ENCODE results near the gene TDRKH.

TDRKH gene, protein sequence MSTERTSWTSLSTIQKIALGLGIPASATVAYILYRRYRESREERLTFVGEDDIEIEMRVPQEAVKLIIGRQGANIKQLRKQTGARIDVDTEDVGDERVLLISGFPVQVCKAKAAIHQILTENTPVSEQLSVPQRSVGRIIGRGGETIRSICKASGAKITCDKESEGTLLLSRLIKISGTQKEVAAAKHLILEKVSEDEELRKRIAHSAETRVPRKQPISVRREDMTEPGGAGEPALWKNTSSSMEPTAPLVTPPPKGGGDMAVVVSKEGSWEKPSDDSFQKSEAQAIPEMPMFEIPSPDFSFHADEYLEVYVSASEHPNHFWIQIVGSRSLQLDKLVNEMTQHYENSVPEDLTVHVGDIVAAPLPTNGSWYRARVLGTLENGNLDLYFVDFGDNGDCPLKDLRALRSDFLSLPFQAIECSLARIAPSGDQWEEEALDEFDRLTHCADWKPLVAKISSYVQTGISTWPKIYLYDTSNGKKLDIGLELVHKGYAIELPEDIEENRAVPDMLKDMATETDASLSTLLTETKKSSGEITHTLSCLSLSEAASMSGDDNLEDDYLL

DNA sequence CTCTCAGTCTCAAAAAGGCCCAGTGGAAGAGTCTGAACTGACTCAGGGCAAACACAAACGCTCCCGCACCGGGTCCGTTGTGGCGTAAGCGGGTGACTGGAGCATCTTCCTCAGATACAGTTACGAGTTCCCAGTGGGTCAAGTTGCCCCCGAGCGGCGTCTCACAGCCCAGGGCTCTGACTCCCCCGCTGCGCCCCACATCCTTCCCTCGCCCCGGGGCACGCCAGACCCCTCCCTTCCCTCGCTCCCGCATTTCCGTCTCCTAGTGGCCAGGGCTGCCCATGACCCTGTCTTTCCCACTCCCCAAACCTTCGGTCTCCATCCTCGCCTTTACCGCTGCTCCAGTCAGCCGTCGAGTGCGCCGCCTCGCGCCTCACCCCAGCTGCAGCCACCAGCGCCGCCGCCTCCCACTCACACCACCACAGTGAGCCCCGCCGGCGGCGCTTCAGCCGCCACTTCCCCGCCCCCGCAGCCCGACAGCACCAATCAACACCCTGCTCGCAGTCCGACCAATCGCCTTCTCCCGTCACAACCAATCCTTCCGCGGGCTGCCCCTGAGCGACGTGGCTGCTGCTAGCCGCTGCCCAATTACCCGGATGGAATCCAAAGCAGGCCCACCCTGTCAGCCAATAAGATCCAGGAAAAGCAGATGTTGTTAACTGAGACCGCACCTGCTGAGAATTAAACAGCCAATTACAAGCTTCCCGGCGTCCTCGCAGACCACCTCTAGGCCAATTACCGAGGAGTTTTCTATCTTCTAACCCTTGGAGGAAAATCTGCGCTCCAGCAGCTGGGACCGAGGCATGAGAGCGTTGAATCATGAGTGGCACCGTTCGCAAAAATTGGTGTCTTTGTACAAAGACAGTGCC, at the start of gene TDRKH:
TSS of gene TDRKH (minus strand) at position 430 of the 869 bp plus-strand sequence. CDS start 7,478 bp downstream, outside the sequence.
- peak; percentile 96 for FAIRE-seq

DNA sequence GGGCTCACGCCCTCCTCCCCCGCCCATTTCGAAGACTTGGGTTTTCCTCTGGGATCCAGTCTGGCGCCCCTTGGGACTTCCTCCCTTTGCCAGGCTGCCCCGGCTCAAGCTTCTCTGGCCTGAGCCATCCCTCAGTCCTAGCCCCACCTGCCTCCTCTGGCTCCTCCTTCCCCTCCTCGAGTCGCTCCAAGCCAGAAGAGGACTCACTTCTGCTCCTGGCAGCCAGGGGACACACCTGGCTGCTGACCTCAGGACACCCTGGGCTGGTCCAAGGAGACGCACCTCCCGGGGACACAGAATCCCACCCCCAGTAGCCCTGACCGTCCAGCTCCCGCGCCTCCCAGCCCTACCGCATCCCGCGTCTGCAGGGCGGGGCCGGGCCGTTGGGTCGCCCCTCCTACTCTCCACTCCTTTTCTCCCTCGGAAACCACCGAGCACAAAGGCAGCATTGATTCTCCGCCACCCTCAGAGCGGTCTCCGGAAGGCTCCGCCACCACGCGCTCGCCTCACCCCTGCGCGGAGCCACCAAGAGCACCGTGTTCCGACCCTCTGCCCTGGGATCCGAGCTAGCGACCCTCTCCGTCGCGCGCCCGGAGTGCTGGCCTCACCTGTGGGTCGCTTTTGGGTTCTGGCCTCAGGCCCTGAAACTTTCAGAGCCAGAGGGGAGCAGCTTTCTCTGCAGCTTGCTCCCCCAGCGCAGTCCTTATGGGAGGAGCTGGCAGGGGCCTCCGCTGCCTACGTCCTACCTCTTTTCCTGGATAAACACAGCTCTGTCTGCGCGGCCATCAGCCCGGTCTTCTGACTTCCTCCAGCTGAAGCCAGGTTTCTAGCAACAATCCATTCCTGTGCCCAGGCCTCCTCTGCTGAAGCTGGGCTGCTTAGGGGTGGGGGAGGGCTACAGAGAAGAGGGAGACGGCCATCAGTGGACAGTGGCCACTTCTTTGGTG, 49.4 kb upstream of the TDRKH start, which contains the start of gene C2CD4D:
TSS of gene C2CD4D (minus strand) at position 364 of the 947 bp plus-strand sequence. CDS start 831 bp downstream, outside the sequence.
- no peak for FAIRE-seq

DNA sequence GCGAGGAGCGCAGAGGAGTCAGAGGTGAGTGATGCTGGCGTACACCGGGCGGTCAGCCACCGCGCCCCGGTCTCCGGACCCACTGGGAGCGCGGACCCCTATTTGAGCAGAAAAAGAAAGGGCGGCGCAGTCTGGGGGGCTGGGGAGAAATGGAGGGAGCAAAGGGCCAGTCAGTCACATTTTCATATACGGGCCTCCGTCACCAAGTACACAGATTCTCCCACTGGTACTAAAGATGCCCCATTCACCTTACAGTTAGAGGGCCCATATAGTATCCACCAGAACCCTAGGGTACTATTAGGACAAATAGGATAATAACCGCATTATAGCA, 48.7 kb upstream of the TDRKH start:
- no peak for FAIRE-seq

DNA sequence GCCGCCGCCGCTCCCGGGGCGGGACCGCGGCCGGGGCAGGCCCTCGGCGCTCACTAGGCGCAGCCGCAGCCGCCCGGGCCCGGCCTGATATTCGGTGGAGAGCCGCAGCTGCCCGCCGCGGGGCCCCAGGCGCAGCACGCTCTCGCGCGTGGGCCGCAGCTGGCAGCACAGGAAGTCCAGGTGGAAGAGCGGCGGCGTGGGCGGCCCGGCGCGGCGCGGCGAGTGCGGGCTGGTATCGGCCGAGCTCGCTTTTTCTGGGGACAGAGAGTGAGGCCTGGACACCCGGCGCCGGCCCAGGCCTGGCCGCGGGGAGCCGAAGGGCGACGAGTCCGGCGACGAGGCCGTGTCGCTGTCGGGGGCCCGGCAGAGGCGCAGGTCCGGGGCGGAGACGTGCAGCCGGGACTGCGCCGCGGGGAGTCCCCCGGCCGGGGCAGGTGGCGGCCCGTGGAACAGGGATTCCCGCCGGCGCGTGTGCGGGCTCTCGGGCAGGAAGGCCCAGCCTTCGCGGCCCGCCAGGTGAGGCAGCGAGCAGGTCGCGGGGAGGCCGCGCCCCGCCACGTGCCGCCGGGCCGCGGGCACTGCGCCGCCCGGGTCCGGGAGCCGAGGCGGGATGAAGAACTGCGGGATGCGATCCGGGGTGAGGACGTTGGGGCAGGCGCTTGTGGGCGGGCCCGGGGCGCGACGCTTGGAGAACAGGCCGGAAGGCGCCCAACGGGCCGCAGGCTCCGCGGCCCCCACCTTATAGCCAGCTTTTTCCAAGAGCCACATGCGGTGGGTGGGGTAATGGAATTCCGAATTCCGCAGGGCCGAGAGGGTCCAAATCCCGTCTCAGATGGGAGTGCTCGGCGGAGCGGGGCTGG, 48.2 kb upstream of the TDRKH start:
- FAIRE-seq = no peak

DNA sequence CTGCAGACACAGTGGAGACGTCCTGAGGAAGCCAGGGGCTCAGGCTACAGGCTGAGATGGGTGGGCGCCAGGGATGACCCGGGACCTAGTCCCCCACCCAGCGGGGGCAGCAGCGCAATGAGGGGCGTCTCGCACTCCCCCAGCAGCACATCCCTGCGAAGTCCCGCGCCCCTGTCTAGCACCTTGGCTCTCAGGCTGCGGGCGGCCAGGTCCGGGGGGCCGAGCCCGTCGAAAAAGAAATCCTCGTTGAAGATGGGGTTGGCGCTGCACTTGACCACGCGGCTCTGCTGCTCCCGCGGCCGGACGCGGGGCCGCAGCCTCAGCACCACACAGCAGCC, 47.6 kb upstream of the TDRKH start:
- no peak for FAIRE-seq

DNA sequence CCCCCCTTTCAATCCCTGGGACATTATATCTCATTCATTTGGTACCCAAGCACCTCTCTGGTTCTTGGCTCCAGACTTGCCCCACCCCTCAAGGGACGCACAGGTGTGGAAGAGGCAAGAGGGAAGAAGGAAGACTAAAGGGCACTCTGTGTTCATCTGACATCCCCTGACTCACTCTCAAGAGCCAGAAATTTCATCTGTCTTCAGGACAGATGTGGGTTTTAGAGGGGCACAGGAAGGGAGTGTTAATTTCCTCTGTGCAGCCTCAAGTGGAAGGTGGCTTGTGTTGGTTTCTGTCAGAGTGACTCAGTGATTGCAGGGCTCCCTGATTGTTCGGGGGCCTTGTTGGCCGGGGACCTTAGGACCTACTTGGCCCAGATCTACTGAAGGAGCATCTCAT, 46.9 kb upstream of the TDRKH start:
- no peak for FAIRE-seq

DNA sequence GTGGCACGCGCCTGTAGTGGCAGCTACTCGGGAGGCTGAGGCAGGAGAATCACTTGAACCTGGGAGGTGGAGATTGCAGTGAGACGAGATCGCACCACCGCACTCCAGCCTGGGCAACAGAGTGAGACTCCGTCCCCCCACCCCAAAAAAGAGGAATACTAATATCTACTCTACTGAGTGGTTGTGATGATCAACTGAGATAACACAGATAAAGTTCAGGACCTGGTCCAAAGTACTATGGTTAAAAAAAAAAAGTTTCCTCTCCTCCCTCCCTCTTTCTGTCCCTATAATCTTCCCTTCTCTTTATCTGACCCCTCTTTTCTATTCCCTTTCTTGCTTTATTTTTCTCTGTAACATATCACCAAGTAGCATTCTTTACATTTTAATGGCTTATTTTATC, 45.3 kb upstream of the TDRKH start:
- FAIRE-seq = no peak

DNA sequence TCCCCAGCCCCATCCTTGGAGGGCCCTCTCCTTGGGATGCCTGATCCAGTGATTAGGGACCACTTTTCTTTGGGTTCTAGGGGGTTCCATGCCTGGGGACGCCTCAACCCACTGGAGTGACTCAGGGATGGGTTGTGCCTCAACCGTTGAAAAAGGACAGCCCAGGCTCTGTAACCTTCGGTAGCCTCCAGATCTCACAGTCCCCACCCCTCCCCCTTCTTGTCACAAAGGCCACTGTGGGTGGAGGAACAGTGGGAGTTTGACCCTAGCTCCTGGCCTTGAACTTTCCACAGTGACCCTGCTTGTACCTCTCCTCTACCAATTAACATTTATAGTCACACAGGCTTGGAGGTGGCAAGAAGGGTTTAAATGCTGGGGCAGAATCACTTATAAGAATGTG, 43.9 kb upstream of the TDRKH start:
- no peak for FAIRE-seq

DNA sequence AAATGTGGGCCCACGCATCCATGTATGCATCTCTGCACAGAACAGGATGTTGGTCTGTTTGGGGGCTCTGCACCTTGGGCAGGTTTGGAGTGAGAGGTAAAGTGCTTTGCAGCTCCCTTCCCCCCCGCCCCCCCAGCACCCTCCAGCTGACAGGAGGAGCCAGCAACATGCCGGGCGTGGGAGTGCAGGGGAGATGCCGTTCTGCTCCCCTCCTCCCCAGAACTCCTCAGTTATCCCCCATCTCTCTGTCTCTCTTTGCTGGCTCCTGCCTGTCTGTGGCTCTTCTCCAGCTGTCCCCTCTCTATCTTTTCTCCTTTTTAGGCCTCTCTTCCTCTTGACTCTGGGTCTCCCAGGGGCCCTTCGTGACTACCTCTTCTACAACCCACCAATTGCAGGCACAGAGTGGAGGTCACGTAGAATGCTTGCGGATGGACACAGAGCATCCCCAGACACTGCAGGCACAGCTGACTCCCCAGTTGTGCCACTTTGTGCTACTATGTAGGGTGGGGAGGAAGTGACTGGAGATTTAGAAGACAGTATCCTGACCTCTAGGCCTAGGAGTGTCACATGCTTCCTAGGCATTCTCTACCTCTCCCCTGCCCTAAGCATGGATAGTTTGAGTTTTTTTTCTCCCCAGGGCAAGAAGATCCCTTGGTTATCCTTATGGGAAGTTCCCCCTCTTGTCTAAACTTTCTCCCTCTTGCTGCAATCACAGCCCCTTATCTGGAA, 43.0 kb upstream of the TDRKH start:
- FAIRE-seq = no peak

DNA sequence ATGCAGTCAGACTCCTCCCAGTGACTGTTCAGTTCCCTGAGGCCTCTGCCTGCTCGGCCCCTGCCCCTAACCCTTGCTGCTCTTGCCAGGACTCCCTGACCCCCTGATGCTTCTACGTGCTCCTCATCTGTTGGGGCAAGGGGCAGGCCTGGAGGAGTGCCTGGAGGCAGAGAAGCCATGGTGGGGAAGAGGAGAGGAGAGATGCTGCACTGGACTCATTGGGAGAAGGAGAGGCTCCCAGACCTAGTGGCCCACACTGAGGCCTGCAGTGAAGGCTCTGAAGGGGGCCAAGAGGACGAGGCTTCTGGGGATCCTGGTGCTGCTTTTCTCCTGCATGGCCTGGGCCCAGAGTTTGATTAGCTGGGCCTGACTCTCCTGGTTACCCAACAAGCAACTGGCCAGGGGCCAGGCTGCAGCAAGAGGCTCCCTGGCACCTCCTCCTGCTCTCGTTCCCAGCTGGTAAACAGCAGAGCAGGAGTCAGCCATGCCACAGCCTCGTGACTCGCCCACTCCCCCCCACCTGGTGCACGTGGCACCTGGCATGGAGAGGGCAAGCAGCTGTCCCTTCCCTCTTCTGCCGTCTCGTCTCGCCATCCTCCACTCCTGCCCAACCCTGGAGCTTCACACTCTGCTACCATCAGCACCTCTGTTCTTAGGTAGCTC, 42.1 kb upstream of the TDRKH start:
- FAIRE-seq = no peak

DNA sequence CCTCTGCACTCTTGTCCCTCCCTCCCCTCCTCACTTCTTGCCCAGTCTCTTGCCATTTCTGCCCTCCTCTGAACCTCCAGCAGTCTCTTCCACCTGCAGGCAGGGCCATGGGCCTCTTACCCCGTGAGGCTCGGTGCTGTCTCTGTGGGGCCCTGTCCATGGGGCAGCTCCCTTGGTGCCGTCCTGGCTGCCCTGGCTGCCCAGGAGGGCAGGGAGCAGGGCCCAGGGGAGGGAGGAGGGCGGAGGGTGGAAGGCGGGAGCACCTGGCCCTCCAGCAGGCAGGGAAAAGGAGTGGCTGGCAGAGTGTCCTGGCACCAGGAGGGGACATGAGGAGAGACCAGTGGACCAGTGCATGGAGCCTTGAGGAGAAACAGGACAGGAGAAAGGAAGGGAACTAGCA, 41.3 kb upstream of the TDRKH start, which contains the start of gene RORC:
TSS of gene RORC (minus strand) at position 198 of the 400 bp plus-strand sequence. CDS start at position 160, 38 bp downstream.
- FAIRE-seq = no peak

DNA sequence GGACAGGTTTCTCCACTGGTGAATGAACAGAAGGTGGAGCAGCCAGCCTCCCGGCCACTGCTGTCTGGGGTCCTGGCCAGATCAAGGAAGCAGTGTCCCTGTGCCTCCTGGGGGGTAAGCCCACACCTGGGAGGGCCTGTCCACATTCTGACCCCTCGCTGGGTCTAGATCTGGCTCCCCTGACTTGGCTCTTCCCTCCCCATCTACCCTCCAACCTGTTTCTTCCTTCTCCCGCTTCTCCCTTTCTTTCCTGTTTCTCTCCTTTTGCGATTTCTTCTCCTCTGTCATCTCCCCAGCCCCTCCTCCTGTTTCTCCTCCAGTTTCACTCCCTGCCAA, 40.9 kb upstream of the TDRKH start:
- no peak for FAIRE-seq

DNA sequence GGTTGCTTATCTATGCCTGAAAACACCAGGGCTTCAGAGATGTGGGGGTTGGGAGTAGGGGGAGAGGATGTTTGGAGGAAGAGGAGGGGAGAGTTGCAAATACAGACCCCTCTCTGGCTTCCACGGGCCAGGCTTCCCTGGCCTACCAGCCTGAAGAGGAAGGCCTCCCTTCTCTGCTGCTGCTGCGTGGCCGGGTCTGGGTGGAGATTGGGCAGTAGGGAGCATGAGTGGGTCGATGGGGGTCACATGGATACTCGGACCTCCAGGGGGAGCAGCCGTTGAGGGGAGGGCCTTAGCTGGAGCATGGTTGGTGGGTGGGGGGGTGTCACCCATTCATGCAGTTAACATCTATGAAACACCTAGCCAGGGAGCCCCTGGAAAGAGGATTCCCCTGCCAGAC, 39.8 kb upstream of the TDRKH start:
- no peak for FAIRE-seq

DNA sequence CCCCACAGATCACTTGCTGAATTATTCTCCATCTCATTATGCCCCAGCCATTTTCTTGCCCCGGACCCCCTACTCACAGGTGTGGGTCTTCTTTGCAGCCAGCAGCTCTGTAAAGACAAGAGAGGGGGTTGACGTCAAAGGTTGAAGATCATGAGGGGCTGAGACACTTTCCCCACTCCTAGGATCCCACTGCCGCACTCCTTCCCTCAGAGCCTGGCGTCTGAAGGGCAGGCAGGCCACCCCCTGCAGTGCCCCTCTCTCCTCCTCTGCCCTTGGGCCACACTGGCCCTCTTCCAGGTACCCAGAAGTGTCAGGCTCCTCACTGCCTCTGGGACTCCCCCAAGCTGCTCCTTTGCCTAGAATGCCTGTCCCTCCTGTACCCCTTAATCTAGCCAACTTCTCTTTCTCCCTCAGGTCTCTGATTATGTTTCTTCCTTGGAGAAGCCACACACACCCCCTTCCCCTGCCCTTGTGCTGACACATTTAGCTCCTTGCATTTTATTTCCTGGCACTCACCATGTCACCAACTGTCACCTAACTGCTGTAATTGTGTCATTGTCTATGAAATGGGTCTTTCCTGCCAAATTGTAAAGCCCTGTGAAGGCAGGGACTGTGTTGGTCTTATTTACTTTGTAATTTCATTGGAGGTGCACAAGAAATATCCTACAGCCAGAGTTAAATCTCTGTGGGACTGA, 39.2 kb upstream of the TDRKH start:
- FAIRE-seq = no peak

DNA sequence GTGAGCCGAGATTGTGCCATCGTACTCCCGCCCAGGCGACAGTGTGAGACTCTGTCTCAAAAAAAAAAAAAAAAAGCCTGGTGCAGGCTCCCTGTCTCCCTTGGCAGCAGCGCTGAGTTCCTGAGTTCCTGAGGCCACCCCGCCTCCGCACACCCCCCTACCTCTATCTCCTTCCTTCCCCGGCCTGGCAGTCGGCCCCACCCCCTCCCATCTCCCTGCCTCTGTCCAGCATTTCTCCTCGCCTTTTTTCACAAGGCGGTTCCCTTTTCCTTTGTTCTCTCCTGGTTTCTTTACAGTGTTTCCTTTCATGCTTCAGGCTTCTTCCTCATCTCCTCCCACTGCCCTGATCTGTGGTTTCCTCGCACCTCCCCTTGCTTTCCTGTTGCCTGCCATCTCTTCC, 38.6 kb upstream of the TDRKH start:
- no peak for FAIRE-seq

DNA sequence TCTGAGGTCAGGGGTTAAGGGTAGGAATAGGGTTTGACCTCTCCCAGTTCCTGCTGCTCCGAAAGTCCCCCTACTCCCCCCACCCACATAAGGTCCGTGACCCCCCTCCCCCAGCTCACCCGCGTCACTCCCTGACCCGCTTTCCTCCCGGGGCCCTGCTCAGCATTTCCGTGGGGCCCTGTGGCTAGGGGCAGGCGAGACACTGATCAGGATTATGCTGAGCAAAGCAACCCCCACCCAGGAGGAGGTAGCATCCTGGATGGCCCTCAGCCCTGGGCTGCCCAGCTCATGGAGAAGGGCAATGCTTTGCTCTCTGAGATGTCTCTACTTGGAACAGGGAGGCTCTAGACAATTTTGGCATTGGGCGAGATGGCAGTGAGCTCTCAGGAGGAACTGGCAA, 37.6 kb upstream of the TDRKH start:
- no peak for FAIRE-seq

DNA sequence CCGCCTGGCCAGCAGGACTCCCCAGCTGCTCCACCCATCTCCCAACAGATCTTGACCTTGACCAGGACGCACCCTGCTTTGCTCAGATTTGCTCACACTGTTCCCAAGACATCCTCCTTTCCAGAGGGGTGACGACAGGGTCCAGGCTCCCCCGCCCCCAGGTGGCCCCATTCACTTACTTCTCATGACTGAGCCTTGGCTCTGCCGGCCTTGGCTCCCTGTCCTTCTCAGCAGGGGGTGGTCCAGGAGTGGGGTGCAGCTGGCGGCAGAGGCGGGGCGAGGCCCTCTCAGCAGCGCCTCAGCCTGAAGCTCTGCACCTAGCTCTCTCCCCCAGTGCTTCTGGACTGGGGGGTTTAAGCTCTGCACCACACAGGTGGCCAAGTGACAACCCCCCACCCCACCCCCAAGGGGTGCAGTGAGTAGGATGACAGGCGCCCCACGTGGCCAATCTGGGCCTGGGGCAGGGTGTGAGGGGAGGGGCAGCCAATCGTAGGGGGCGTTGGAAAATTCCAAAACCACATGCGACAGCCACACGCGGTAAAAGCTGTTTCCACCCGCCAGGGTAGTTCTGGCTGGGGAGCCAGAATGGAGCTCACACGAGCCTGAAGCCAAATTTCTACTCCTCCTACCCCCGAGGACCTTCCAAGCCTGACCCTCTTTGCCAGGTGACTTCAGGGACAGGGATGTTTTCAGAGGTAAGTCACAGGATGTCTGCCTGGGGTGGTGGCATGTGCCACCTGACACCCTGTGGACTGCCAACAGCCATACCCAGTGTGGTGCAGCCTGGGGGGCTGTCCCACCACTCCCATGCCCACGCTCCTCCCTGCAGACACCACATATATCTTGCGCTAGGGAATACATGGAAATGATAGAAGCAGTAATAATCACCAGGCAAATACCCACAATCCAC, 35.7 kb upstream of the TDRKH start:
- no peak for FAIRE-seq

DNA sequence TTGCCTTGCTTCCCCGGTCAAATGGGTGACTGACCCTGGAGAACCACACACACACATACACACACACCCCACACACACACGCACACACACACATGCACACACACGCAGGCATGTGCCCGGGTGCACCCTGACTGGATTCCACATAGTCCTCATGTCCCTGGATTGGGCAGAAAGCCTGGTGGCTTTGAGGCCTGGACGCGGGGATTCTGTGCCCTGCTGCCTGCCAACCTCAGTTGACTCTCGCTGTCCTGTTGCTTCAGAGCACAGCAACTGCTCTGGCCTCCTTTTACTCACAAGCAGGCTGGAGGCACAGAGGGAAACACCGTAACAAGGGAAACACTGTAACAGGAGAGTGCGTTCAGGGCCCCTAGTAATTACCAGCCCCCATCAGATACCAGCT, 34.9 kb upstream of the TDRKH start:
- FAIRE-seq = no peak

DNA sequence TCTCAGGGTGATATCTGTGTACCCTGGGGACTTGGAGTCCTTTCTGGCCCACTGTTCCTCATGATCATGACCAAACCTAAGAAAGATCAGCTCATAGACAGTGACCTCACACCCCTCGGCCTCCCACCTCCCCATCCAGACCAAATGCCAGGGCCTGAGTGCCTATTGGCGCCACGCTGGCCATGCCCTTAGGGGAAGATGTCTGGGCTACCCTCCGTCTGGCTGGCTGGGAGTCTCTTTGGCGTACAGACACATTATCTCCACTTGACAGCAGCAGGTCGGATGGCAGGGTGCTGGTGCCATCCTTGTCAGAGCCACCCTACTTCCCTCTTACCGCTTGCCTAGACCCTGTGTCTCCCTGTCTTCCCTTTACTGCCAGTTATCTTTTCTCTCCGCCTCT, 32.9 kb upstream of the TDRKH start:
- no peak for FAIRE-seq

Measured in colon (tissue), 2 donors.